GM12872 (cell line): ENCODE measurements around the gene DDIAS.

Source experiments
- CTCF ChIP-seq: IDR thresholded peaks from 3 replicates; pipeline ENCODE4 v1.5.1; 2011; ENCODE audit warnings: low read depth, mild to moderate bottlenecking, low read length, moderate library complexity; ENCODE audit not compliant: insufficient read depth

Gene DDIAS

GRCh38 chr11:82960779-82961143 is 59.2 kb downstream of the DDIAS start:
- no peak for TF ChIP-seq CTCF

DNA sequence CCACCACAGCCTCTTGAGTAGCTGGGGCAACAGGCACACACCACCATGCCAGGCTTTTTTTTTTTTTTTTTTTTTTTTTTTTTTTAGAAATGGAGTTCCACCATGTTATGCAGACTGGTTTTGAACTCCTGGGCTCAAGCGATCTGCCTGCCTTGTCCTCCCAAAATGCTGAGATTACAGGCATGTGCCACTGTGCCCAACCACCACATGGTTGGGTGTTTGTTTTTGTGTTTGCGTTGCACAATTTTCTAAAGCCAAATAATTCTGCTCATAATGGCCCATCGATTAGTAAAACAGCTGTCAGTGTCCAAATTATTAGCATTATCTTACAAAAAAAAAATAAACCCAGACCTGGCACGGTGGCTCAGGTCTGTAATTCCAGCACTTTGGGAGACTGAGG is 65.8 kb downstream of the DDIAS start:
- TF ChIP-seq CTCF: no peak

- TF ChIP-seq CTCF: no peak
Measured at GRCh38 chr11:82969811-82970210, 68.3 kb downstream of the DDIAS start.

DNA sequence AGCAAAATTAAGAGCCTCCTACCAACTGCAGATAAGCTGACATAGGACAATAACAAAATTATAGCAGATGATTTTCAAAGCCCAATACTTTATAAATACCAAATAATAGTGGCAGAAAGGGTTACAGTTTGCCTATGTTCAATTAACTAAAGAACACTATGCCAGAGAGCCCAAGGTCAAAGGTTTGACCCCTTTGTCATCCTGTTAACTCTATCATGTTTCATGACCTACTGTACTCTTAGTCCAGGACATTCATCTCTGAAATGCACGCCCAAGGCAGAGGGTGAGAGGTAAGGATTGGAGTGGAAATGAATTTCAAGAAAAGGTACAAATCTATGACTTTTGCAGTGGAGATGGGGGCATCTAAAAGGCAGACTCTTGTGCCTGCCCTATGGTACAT is 70.6 kb downstream of the DDIAS start:
- no peak for TF ChIP-seq CTCF

GRCh38 chr11:82974135-82974534 is 72.6 kb downstream of the DDIAS start:
- no peak for TF ChIP-seq CTCF

DNA sequence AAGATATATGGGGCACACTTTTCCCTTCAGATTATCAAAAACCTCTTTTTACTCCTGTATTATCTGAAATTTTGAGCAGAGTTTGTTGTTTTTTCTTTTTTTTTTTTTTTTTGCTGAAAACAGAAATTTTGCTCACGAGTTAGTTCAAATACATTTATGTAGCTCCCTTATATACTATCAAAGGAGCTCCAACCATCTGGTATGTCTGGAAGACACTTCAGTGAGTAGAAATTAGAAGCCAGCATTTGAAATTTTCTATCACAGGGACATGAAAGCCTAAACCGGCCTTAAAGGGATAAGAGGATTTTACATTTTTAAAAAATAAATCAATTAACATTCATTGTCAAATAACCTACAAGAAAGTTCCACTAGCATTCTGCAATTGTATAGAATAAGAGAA is 73.3 kb downstream of the DDIAS start:
- TF ChIP-seq CTCF: no peak

GRCh38 chr11:82975882-82976281 is 74.3 kb downstream of the DDIAS start:
- TF ChIP-seq CTCF: no peak

GRCh38 chr11:82976786-82977185 is 75.2 kb downstream of the DDIAS start:
- TF ChIP-seq CTCF: no peak
